Activated CD8-positive, alpha-beta memory T cell treated with anti-CD3 and anti-CD28 coated beads for 48 hours (primary cell): ENCODE measurements around the gene ADAMTSL1.

Source experiments
- DNase-seq, 3 experiments: peaks; one replicate each; pipeline ENCODE4 v3.0.0-alpha.2; 2020; ENCODE audit warnings: low read depth in 2 of 3, low spot score in 2 of 3

ADAMTSL1 gene

DNA sequence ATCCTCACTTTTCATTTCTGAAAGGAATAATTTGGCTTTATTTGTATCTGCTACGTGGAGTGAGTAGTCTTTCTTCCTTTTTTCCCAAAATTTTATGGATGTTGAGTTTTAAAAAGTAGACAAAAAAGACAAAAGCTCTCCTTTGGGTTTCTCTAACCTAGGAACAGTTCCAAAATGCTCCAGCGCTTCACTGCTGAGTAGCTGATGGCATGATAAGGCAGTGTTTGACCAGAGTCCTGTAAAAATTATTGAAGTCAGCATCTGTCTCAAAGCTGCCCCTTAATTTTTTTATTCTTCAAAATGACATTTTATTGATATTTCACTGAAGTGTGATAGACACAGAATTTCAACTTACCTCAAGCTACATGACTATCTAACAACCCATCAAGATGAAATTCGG lies 219.0 kb downstream of the ADAMTSL1 start:
- no peak for DNase-seq

DNA sequence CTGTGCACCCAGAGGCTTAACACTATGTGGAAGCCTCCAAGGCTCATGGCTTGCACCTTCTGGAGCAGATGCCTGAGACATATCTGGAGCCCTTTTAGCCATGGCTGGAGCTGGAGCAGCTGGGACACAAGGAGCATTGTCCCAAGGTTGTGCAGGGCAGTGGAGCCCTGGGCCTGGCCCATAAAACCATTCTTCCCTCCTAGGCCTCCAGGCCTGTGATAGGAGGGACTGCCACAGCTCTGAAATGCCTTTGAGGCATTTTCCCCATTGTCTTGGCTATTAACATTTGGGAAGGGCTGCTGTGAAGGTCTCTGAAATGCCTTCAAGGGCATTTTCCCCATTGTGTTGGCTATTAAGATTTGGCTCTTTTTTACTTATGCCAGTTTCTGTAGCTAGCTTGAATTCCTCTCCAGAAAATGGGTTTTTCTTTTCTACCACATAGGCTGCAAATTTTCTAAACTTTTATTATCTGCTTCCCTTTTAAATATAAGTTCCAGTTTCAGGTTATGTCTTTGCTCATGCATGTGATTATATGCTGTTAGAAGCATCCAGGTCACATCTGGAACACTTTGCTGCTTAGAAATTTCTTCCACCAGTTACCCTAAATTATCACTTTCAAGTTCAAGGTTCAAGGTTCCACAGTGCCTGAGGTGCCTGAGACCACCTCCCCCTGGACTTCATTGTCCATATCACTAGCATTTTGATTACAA lies 221.2 kb downstream of the ADAMTSL1 start:
- no peak for DNase-seq

GRCh38 chr9:18698992-18699391 lies 225.0 kb downstream of the ADAMTSL1 start:
- DNase-seq: no peak

DNA sequence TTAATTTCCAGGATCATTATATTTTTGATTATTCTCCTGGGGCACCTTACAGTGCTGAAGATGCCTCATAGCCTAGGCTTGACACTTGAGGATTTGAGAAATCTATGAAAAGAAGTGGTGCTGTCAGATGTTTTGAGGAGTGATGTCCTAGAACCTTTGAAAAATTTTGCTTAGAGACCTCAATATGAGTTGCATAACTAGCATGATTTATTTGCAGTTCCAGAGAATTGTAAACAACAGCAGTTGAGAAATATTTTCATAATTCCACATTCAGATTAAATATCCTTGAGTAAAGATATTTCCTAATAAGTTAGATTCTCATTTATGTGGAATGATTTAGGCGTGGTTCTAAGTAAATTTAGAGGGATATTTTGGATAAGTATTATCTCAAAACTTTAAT lies 225.8 kb downstream of the ADAMTSL1 start:
- no peak for DNase-seq

DNA sequence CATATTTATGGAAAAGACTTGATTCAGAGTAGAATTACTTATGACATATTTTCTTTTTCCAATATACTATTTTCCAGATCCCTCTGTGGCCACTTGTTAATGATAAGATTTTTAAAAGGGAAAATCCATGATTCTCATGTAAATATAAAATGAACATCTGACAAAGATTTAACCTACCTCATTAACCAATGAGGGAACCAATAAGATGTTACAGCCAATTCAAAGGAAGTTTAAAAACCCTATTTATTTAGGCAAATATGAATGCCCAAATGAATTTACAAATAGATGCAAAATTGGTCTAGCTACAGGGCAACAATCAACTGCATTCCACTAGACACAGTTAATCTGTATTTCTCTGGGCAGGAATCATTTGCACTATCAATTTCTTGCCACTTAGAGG lies 226.8 kb downstream of the ADAMTSL1 start:
- no peak for DNase-seq

- no peak for DNase-seq
Observed at GRCh38 chr9:18703151-18703900, 229.4 kb downstream of the ADAMTSL1 start.

- no peak for DNase-seq
Observed at GRCh38 chr9:18703901-18704379, 230.0 kb downstream of the ADAMTSL1 start.

GRCh38 chr9:18705796-18706392 lies 231.9 kb downstream of the ADAMTSL1 start:
- DNase-seq: no peak

DNA sequence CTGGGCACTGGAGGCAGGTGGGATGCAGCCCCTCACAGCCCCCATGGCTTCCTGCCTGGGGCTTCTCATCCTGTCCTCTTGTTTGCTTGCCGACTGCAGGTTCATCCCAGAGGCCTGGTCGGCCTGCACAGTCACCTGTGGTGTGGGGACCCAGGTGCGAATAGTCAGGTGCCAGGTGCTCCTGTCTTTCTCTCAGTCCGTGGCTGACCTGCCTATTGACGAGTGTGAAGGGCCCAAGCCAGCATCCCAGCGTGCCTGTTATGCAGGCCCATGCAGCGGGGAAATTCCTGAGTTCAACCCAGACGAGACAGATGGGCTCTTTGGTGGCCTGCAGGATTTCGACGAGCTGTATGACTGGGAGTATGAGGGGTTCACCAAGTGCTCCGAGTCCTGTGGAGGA lies 232.7 kb downstream of the ADAMTSL1 start:
- no peak for DNase-seq

GRCh38 chr9:18707061-18707461 lies 233.1 kb downstream of the ADAMTSL1 start:
- DNase-seq: no peak

GRCh38 chr9:18707489-18708205 lies 233.7 kb downstream of the ADAMTSL1 start:
- DNase-seq: no peak

- no peak for DNase-seq
Observed at GRCh38 chr9:18708429-18708828, 234.5 kb downstream of the ADAMTSL1 start.

DNA sequence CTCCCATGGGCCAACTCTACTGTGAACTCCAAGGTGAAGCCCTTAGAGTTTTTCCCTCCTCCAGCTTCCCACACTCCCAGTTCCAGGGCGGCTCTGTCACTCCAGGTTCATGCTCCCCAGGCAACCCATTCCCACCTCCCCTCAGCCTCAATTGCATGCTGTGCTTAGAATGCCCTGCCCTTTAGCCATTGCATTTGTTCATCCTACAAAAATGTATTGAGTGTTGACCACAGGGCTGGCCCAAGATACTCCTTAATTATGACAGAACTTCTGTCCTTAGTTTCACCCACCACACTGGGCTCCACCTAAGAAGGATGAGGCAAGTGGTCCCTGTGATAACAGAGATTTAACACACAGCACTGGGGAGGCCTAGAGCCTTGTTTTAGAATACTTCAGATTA lies 236.1 kb downstream of the ADAMTSL1 start:
- DNase-seq: no peak

- DNase-seq: no peak
Observed at GRCh38 chr9:18717759-18718158, 243.8 kb downstream of the ADAMTSL1 start.

DNA sequence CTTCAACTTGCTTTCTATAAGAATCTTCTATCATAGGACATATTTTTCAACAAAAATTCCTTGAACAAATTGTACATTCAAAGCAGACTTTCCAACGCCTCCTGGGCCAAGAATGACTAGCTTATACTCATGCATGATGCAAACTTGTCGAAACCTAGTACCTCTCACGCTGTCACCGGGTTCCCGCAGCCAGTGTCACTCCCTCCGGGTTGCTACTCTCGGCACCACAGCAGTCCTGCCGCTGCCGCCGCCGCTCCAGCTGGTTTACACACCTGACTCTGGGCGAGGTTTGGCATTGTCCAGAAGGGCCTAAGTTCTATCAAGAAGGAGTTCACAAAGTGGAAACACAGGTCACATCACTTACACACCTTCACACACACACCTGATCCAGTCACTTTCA lies 244.4 kb downstream of the ADAMTSL1 start:
- no peak for DNase-seq

- DNase-seq: no peak
Observed at GRCh38 chr9:18718932-18719331, 245.0 kb downstream of the ADAMTSL1 start.

- DNase-seq: no peak
Observed at GRCh38 chr9:18720691-18721090, 246.7 kb downstream of the ADAMTSL1 start.

GRCh38 chr9:18721267-18721994 lies 247.5 kb downstream of the ADAMTSL1 start:
- no peak for DNase-seq

DNA sequence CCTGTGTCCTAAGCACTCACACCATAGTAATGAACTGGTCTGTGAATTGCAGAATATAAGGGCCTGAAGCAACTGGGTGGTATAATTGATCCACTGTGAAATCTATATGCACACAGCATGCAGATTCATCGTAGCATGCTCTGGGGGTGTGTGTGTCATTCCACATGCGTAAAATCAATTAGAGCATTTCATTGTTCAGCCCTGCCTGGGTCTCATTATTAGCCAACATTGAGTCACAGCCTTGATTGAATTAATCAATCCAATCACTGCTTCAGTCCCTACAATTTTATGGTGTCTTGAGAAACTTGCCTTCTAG lies 248.0 kb downstream of the ADAMTSL1 start:
- DNase-seq: no peak

- no peak for DNase-seq
Observed at GRCh38 chr9:18722882-18723281, 248.9 kb downstream of the ADAMTSL1 start.

DNA sequence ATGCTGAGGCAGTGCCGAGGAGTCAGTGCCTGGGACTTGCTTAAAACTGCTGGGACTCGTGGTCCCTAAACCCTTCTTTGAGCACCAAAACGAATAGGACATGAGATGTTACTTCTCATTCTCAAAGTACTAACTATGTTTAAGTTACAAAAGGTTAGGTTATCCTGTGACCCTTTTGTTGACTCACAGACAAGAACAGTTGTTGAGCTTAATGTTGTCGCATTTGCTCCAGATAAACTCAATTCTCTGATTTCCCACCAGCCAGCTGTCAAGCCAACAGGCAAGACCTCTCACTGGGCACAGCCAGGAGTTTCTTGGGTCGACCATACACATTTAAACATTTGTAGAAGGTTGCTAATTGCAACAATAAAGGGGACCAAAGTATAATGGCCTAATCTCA lies 249.4 kb downstream of the ADAMTSL1 start:
- DNase-seq: no peak
